Stimulated activated CD4-positive, alpha-beta T cell treated with anti-CD3 and anti-CD28 coated beads, Interleukin-1b, Interleukin-23, amount 100 ng/mL, for 24 hours (primary cell): ENCODE measurements around the gene HAAO.

Source experiments
- DNase-seq, 4 experiments: peaks; one replicate each; pipeline ENCODE4 v3.0.0-alpha.2; 2020; ENCODE audit warnings: low read depth in 4 of 4, low spot score in 1 of 4

The HAAO gene

GRCh38 chr2:42793334-42794270 lies 1.2 kb upstream of the HAAO start:
- no peak for DNase-seq

- no peak for DNase-seq
Measured at GRCh38 chr2:42792087-42792582, 248 bp downstream of the HAAO start.

GRCh38 chr2:42791606-42792005 lies 777 bp downstream of the HAAO start:
- no peak for DNase-seq

GRCh38 chr2:42789751-42790150 lies 2.6 kb downstream of the HAAO start:
- no peak for DNase-seq

- no peak for DNase-seq
Measured at GRCh38 chr2:42788882-42789281, 3.5 kb downstream of the HAAO start.

GRCh38 chr2:42788478-42788793 lies 3.9 kb downstream of the HAAO start:
- no peak for DNase-seq

GRCh38 chr2:42787788-42788477 lies 4.5 kb downstream of the HAAO start:
- DNase-seq = no peak

- DNase-seq = no peak
Measured at GRCh38 chr2:42787424-42787787, 5.0 kb downstream of the HAAO start.

- no peak for DNase-seq
Measured at GRCh38 chr2:42786561-42787345, 5.6 kb downstream of the HAAO start.

- DNase-seq = no peak
Measured at GRCh38 chr2:42784204-42784880, 8.0 kb downstream of the HAAO start.

GRCh38 chr2:42783511-42783910 lies 8.9 kb downstream of the HAAO start:
- DNase-seq = no peak

GRCh38 chr2:42781181-42781580 lies 11.2 kb downstream of the HAAO start:
- no peak for DNase-seq

- DNase-seq = no peak
Measured at GRCh38 chr2:42777883-42778805, 14.2 kb downstream of the HAAO start.

- no peak for DNase-seq
Measured at GRCh38 chr2:42775810-42776209, 16.6 kb downstream of the HAAO start.

- no peak for DNase-seq
Measured at GRCh38 chr2:42775186-42775585, 17.2 kb downstream of the HAAO start.

GRCh38 chr2:42771546-42772153 lies 20.7 kb downstream of the HAAO start:
- no peak for DNase-seq

GRCh38 chr2:42770288-42771131 lies 21.9 kb downstream of the HAAO start:
- no peak for DNase-seq

GRCh38 chr2:42769583-42770287 lies 22.6 kb downstream of the HAAO start:
- DNase-seq = no peak
